ENCODE results near the gene JADE1.

The JADE1 gene

DNA sequence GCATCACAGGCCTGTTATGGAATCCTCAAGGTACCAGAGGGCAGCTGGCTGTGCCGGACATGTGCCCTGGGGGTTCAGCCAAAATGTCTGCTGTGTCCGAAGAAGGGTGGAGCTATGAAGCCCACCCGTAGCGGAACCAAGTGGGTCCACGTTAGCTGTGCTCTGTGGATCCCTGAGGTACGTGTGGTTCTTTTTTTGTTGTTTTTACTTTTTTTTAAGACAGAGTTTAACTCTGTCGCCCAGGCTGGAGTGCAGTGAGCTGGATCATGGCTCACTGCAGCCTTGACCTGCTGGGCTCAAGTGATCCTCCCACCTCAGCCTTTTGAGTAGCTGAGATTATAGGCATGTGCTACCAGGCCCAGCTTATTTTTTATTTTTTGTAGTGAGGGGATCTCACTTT is 46.1 kb downstream of the JADE1 start:
- TF ChIP-seq SIN3A (IDR thresholded peaks at IDR 0.05; ENCODE audit: borderline replicate concordance, insufficient read depth, low read length) (no peak), POLR2AphosphoS5 (IDR thresholded peaks at IDR 0.05; ENCODE audit: low read depth, low read length) (no peak), TAF1 (IDR thresholded peaks at IDR 0.05; ENCODE audit: borderline replicate concordance, insufficient read depth, low read length) (no peak), FOXP2 (optimal IDR thresholded peaks at IDR 0.05; ENCODE audit: borderline replicate concordance, extremely low read depth, extremely low read length, insufficient read depth) (no peak)
- TF ChIP-seq, protein P1, sequence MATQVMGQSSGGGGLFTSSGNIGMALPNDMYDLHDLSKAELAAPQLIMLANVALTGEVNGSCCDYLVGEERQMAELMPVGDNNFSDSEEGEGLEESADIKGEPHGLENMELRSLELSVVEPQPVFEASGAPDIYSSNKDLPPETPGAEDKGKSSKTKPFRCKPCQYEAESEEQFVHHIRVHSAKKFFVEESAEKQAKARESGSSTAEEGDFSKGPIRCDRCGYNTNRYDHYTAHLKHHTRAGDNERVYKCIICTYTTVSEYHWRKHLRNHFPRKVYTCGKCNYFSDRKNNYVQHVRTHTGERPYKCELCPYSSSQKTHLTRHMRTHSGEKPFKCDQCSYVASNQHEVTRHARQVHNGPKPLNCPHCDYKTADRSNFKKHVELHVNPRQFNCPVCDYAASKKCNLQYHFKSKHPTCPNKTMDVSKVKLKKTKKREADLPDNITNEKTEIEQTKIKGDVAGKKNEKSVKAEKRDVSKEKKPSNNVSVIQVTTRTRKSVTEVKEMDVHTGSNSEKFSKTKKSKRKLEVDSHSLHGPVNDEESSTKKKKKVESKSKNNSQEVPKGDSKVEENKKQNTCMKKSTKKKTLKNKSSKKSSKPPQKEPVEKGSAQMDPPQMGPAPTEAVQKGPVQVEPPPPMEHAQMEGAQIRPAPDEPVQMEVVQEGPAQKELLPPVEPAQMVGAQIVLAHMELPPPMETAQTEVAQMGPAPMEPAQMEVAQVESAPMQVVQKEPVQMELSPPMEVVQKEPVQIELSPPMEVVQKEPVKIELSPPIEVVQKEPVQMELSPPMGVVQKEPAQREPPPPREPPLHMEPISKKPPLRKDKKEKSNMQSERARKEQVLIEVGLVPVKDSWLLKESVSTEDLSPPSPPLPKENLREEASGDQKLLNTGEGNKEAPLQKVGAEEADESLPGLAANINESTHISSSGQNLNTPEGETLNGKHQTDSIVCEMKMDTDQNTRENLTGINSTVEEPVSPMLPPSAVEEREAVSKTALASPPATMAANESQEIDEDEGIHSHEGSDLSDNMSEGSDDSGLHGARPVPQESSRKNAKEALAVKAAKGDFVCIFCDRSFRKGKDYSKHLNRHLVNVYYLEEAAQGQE (IDR thresholded peaks at IDR 0.05; ENCODE audit: insufficient read depth in 1 of 2, low read depth in 2 of 2, low read length in 2 of 2) = no peak

DNA sequence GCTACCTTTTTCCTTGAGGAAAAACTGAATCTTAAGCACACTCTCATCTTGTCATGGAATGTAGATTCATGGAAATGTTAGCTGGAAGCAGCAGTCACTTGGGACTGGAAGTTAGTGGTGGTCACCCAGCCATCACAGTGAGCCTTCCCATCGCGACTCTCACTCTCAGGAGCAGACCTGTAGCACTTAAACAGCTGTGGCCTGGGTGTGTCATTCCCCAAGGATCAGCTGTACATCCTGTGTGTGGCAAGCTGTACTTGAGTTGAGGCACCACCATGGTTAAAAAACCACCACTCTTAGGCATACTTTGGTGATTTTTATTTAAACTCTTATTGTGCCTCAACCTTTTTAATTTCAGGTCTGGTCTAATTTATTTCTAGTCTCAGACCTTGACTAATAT is 46.7 kb downstream of the JADE1 start:
- no peak for TF ChIP-seq FOXP2 (optimal IDR thresholded peaks at IDR 0.05; ENCODE audit: borderline replicate concordance, extremely low read depth, extremely low read length, insufficient read depth)
- TF ChIP-seq, protein P1 (IDR thresholded peaks at IDR 0.05; ENCODE audit: insufficient read depth in 1 of 2, low read depth in 2 of 2, low read length in 2 of 2) = no peak
- no peak for TF ChIP-seq TAF1 (IDR thresholded peaks at IDR 0.05; ENCODE audit: borderline replicate concordance, insufficient read depth, low read length)
- no peak for TF ChIP-seq POLR2AphosphoS5 (IDR thresholded peaks at IDR 0.05; ENCODE audit: low read depth, low read length)
- TF ChIP-seq SIN3A (IDR thresholded peaks at IDR 0.05; ENCODE audit: borderline replicate concordance, insufficient read depth, low read length) = no peak

DNA sequence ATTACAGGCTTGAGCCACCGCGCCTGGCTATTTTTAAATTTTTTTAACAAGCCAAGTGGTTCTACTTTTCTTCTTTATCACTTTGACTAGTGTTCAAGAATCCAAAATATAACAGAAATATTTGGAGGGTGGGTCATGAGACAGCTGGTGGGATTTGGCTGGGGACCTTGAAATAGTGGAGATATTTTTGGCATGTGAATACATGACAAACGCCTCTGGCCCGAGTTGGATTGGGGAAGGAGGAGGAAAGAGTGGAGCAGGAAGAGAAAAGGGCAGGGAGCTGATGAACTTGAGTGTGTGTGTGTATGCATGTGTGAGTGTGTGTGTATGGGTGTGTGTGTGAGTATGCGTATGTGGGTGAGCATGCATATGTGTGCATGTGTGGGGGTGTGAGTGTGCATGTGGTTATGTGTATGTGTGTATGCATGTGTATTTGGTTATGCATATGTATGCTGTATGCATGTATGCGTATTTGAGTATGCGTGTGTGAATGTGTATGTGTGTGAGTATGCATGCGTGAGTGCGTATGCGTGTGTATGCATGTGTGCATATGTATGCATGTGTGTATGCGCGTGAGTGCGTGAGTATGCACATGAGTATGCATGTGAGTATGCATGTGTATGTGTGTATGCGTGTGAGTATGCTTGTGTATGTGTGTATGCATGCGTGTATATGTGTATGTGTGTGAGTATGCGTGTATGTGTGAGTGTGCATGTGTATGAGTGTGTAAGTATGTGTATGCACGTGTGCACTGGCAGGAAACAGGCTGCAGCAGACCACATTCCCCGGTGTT is 49.6 kb downstream of the JADE1 start:
- no peak for TF ChIP-seq SIN3A (IDR thresholded peaks at IDR 0.05; ENCODE audit: borderline replicate concordance, insufficient read depth, low read length)
- no peak for TF ChIP-seq TAF1 (IDR thresholded peaks at IDR 0.05; ENCODE audit: borderline replicate concordance, insufficient read depth, low read length)
- TF ChIP-seq, protein P1 (IDR thresholded peaks at IDR 0.05; ENCODE audit: insufficient read depth in 1 of 2, low read depth in 2 of 2, low read length in 2 of 2) = no peak
- TF ChIP-seq FOXP2 (optimal IDR thresholded peaks at IDR 0.05; ENCODE audit: borderline replicate concordance, extremely low read depth, extremely low read length, insufficient read depth) = no peak
- no peak for TF ChIP-seq POLR2AphosphoS5 (IDR thresholded peaks at IDR 0.05; ENCODE audit: low read depth, low read length)

DNA sequence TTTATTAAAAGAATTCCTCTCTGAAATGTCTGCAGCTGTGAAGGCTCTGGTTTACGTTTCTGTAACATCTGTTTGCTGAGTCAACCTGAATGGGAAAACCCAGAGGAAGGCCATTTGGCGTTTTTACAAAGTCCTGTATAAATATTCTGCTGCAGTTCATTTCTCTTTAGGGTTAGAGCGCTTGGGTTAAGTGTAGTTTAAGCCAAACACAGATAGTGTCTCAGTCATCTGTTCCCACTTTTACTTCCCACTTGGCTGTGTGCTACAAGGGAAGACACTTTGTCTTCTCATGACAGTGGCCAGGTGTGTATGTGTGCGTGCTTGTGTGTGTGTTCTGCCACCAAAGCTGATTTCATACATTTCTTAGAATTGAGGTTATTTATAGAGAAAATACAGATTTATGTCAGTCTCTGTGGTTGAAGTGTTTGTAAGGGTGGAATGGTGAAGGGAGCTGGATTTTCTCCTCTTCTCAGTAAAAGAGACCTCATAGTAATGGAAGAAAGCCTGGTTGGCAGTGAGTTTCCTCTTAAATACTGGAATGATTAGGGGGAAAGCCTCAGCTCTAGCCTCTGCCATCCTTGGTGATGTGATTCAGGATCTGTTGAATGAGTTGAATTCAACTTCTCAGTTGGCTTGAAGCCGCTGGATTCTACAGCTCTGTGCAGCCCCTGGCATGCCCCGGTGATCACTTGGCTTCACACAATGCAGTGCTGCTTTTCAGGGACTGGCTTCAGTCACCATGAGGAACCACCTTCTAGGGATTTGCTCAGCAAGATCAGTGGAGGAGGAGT is 50.6 kb downstream of the JADE1 start:
- TF ChIP-seq, protein P1 (IDR thresholded peaks at IDR 0.05; ENCODE audit: insufficient read depth in 1 of 2, low read depth in 2 of 2, low read length in 2 of 2) = no peak
- TF ChIP-seq SIN3A (IDR thresholded peaks at IDR 0.05; ENCODE audit: borderline replicate concordance, insufficient read depth, low read length) = no peak
- no peak for TF ChIP-seq FOXP2 (optimal IDR thresholded peaks at IDR 0.05; ENCODE audit: borderline replicate concordance, extremely low read depth, extremely low read length, insufficient read depth)
- TF ChIP-seq POLR2AphosphoS5 (IDR thresholded peaks at IDR 0.05; ENCODE audit: low read depth, low read length) = no peak
- no peak for TF ChIP-seq TAF1 (IDR thresholded peaks at IDR 0.05; ENCODE audit: borderline replicate concordance, insufficient read depth, low read length)
